PC-3 (cell line): ENCODE results near the gene TVP23C. TPM values are rescaled to one million over a fixed set of nuclear protein-coding genes. Genes with fewer than 3 reads are reported as not detected.
"Not testable (repeated sequence)": the region's sequence is repeated elsewhere in the genome, so short reads cannot be mapped to it uniquely, and the experiment has no call there.

Experiments used
- ATAC-seq: fragments of 200-7000 bp; cut with Tn5 transposase; 2 replicates; pipeline ENCODE4 v1.9.1; 2020; ENCODE audit warnings: mild to moderate bottlenecking, moderate library complexity
- Bru-seq: library from RNA; stranded (reverse); fragments of 400-500 nt; gene quantifications from one replicate; lab custom pipeline; 2021; lab: Mats Ljungman, UMichigan
- BruChase-seq, 2 experiments: library from RNA; stranded (reverse); fragments of 400-500 nt; gene quantifications; one replicate each; lab custom pipeline; 2021; lab: Mats Ljungman, UMichigan
- BruUV-seq: library from RNA; stranded (reverse); fragments of 400-500 nt; replicated peaks from 2 replicates; lab custom pipeline; 2021; lab: Mats Ljungman, UMichigan
- CTCF ChIA-PET: fragments of 300-600 bp; sonication (Branson Sonifier 250); formaldehyde crosslinking; loops from one replicate; lab custom pipeline; 2022; ENCODE audit warnings: antibody characterized with exemption; lab: Charles Lee
- POLR2A ChIA-PET: fragments of 300-600 bp; sonication (Branson Sonifier 250); formaldehyde crosslinking; loops from one replicate; lab custom pipeline; 2022; ENCODE audit warnings: antibody characterized with exemption; ENCODE audit not compliant: unreplicated experiment; lab: Charles Lee
- DNase-seq: peaks from one replicate; pipeline ENCODE4 v3.0.0-alpha.2; 2015
- H2AFZ ChIP-seq: fragments of 300-600 bp; sonication (generic); 2 replicates; pipeline ENCODE4 v1.6.0; 2016; ENCODE audit warnings: antibody characterized with exemption, low read length
- H3F3A ChIP-seq: fragments of 300-600 bp; sonication (generic); one replicate; pipeline ENCODE4 v1.6.0; 2017; ENCODE audit warnings: antibody characterized with exemption, low read length, control low read depth, mild to moderate bottlenecking; ENCODE audit not compliant: unreplicated experiment
- H3K27ac ChIP-seq: fragments of 300-600 bp; sonication (generic); 2 replicates; pipeline ENCODE4 v1.5.1; 2016; ENCODE audit warnings: mild to moderate bottlenecking, low read length
- H3K27me3 ChIP-seq: fragments of 300-600 bp; sonication (generic); 2 replicates; pipeline ENCODE4 v1.6.1; 2016; ENCODE audit warnings: low read length, mixed read lengths
- H3K36me3 ChIP-seq: fragments of 300-600 bp; sonication (generic); 2 replicates; pipeline ENCODE4 v1.6.1; 2016; ENCODE audit warnings: low read depth, mixed run types, low read length, mixed read lengths
- H3K4me1 ChIP-seq: fragments of 300-600 bp; sonication (generic); 2 replicates; pipeline ENCODE4 v1.5.1; 2016; ENCODE audit warnings: low read length; ENCODE audit not compliant: insufficient read depth
- H3K4me2 ChIP-seq: fragments of 300-600 bp; sonication (generic); 2 replicates; pipeline ENCODE4 v1.6.0; 2016; ENCODE audit warnings: low read length
- H3K4me3 ChIP-seq: fragments of 300-600 bp; sonication (generic); 2 replicates; pipeline ENCODE4 v1.5.1; 2016; ENCODE audit warnings: mild to moderate bottlenecking, low read length, mixed read lengths
- H3K79me2 ChIP-seq: fragments of 300-600 bp; sonication (generic); 2 replicates; pipeline ENCODE4 v1.6.1; 2017; ENCODE audit warnings: low read length, mixed read lengths
- H3K9ac ChIP-seq: fragments of 300-600 bp; sonication (generic); 2 replicates; pipeline ENCODE4 v1.6.0; 2016; ENCODE audit warnings: mild to moderate bottlenecking, low read length
- H3K9me2 ChIP-seq: fragments of 300-600 bp; sonication (generic); replicated peaks from 2 replicates; pipeline ENCODE4 v1.6.1; 2016; ENCODE audit warnings: mixed run types, low read length, mixed read lengths
- H3K9me3 ChIP-seq: fragments of 300-600 bp; sonication (generic); 2 replicates; pipeline ENCODE4 v1.6.1; 2016; ENCODE audit warnings: low read length, mixed read lengths
- H4K20me1 ChIP-seq: fragments of 300-600 bp; sonication (generic); 2 replicates; pipeline ENCODE4 v1.6.1; 2016; ENCODE audit warnings: low read length, mixed read lengths
- intact Hi-C: fragments of 100-400 bp; cut with micrococcal nuclease; formaldehyde crosslinking; loops from 2 replicates; pipeline ENCODE4 v1.9.0; 2023
- long read RNA-seq: library from polyadenylated mRNA; unstranded; transcript quantifications from one replicate; pipeline ENCODE4 v2.0.0, GENCODE V29; 2021; ENCODE audit not compliant: unreplicated experiment
- total RNA-seq: library from RNA; depleted of rRNA; stranded (reverse); fragments of >200 nt; gene quantifications from 2 replicates; pipeline ENCODE4 v1.2.3, GENCODE V29; 2014; rRNA removed

TVP23C gene
- total RNA-seq (23.7 and 24.0 TPM in 2 replicates), Bru-seq, nascent RNA (percentile 93 among the genes with signal in this experiment), BruChase-seq, experiment 1, labeled RNA remaining after a 6-hour chase (percentile 86 among the genes with signal in this experiment), BruChase-seq, experiment 2, labeled RNA remaining after a 2-hour chase (percentile 90 among the genes with signal in this experiment)
- long read RNA-seq, partial matches to known transcripts: 0 of 5 reads
- long read RNA-seq, other reads (novel, unspliced or antisense): 5 of 5 reads

DNA sequence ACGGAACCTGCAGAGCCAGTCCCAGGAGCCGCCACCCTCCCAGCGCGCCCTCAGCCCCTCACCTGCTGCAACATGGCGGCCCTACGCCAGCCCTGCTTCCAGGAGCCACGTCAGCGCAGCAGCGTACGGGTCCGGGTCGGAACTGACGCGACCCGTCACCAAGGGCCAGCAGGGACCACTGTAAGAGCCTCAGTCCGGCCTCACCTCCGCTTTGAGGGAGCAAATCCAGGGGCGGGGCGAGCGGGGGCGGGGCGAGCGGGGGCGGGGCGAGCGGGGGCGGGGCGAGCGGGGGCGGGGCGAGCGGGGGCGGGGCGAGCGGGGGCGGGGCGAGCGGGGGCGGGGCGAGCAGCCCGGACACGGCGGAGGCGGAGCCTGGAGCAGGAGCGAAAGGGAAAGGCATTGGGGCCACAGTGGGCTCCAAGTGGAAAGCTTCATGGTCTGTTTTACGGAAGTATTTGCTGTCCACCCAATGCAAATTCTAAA lies at the start of gene TVP23C:
Gene TVP23C, minus strand, starts transcription at position 109 of the 483 bp plus-strand sequence. Its CDS starts 35 bp downstream, at position 74.
- intact Hi-C loops, H4K20me1 ChIP-seq, H3K36me3 ChIP-seq, CTCF ChIA-PET, H3K9me3 ChIP-seq, H3F3A ChIP-seq, BruUV-seq, POLR2A ChIA-PET, H3K4me1 ChIP-seq, H3K27me3 ChIP-seq, H3K9me2 ChIP-seq: not testable (repeated sequence)
- H3K79me2 ChIP-seq: peaks cover 33% of the 10 kb centered on the region
- ATAC-seq (peak; percentile 97), DNase-seq (peak; percentile 83)
- H3K27ac ChIP-seq: peak within 1 kb of the TSS; percentile 25; the same call in 1 of the 2 replicates
- peak within 1 kb of the TSS; percentile 75 for H3K9ac ChIP-seq
- H3K4me3 ChIP-seq: peak within 1 kb of the TSS; percentile 95
- peak within 1 kb of the TSS; percentile 81 for H3K4me2 ChIP-seq
- peak within 1 kb of the TSS; percentile 96 for H2AFZ ChIP-seq

- H4K20me1 ChIP-seq, H3K4me1 ChIP-seq, H3F3A ChIP-seq, H3K79me2 ChIP-seq, H3K27ac ChIP-seq, H3K36me3 ChIP-seq, H3K9ac ChIP-seq, H3K9me2 ChIP-seq, DNase-seq, ATAC-seq, H3K4me2 ChIP-seq, CTCF ChIA-PET, POLR2A ChIA-PET, BruUV-seq, H2AFZ ChIP-seq, intact Hi-C loops, H3K27me3 ChIP-seq, H3K4me3 ChIP-seq, H3K9me3 ChIP-seq: not testable (repeated sequence)
Observed at GRCh38 chr17:15592960-15593359, 29.7 kb upstream of the TVP23C start.

DNA sequence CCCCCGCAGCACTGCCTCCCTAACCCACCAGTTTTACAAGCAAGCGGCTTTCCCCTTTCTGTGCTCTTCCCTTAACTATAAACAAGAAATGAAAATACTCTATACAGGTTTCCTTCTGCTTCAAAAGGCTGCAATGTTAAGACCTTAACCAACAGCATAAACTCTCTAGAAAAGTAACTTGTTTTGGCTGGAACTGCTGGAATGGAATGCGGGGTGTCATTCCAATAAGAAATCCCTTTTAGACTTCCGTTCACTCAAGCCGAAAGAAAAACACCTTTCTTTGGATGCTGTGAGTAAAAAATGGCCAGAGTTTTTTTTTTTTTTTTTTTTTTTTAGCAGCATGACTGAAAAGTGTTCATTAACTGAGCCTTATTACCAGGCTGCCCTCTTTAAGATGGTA lies 28.7 kb upstream of the TVP23C start:
- H3F3A ChIP-seq, H3K27ac ChIP-seq, H3K36me3 ChIP-seq, H3K4me2 ChIP-seq, H3K9ac ChIP-seq, H3K79me2 ChIP-seq, DNase-seq, POLR2A ChIA-PET, intact Hi-C loops, H2AFZ ChIP-seq, CTCF ChIA-PET, H3K9me3 ChIP-seq, H4K20me1 ChIP-seq, H3K4me1 ChIP-seq, BruUV-seq, ATAC-seq, H3K27me3 ChIP-seq, H3K4me3 ChIP-seq, H3K9me2 ChIP-seq: not testable (repeated sequence)

- H3K9ac ChIP-seq, H3K4me3 ChIP-seq, ATAC-seq, H3F3A ChIP-seq, POLR2A ChIA-PET, H3K9me3 ChIP-seq, H3K79me2 ChIP-seq, H3K27ac ChIP-seq, CTCF ChIA-PET, DNase-seq, intact Hi-C loops, H3K9me2 ChIP-seq, H3K4me2 ChIP-seq, H3K36me3 ChIP-seq, H3K27me3 ChIP-seq, H4K20me1 ChIP-seq, H2AFZ ChIP-seq, BruUV-seq, H3K4me1 ChIP-seq: not testable (repeated sequence)
Observed at GRCh38 chr17:15590844-15591243, 27.6 kb upstream of the TVP23C start.

DNA sequence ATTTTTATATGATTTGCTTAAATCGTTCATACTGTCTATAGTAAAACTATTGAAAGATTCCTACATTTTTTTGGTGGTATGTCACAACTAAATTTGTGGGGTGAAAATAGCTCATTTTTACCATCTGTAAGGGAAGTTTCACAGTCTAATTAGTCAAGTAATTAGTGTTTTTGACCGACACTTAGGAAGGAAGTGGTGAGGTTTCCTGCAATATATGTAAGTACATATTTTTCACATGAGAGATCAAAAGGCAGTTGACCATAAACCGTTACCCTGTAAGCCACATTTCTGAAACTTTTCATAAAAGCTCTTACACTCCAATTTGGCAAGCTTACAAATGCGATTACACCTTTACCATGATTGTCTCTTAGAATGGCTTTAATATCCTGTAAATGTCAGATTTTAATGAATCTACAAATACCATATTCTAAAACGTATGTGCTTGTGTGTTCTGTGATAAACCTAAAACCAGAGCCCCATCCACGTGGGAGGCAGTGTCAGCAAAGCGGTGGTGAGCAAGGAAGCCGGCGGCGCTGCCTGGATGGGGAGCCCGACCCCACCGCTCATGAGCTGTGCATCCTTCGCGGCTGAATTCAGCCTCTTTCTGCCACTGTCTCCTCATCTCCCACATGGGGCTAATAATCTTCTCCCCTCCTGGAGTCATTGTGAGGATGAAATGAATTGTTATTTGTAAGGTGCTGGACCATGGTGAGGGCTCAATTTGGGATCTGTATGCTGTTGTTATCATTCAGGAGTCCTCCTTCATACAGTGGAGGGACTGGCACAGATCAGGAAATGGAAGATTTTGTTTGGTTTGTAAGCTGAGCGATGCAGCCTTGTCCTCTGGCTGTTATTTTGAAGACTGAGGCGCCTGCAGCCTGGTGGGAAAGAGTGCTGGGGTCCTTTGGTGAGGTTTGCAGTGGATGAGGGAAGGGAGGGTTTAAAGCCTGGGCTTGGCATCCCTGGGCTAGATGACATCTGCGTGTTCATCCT lies 26.6 kb upstream of the TVP23C start:
- POLR2A ChIA-PET, BruUV-seq, intact Hi-C loops: not testable (repeated sequence)

GRCh38 chr17:15588017-15588416 lies 24.7 kb upstream of the TVP23C start:
- H3K36me3 ChIP-seq, intact Hi-C loops, H3K27ac ChIP-seq, DNase-seq, H3K4me1 ChIP-seq, H3K9me2 ChIP-seq, H2AFZ ChIP-seq, H3K4me2 ChIP-seq, H3K9ac ChIP-seq, H3F3A ChIP-seq, H3K27me3 ChIP-seq, POLR2A ChIA-PET, BruUV-seq, ATAC-seq, H3K9me3 ChIP-seq, H4K20me1 ChIP-seq, CTCF ChIA-PET, H3K79me2 ChIP-seq, H3K4me3 ChIP-seq: not testable (repeated sequence)

More for the DNA sequence above, 26.6 kb upstream of the TVP23C start:
- H3K27ac ChIP-seq, H3F3A ChIP-seq, H3K9ac ChIP-seq, H3K79me2 ChIP-seq, H3K4me1 ChIP-seq, H3K4me3 ChIP-seq, H3K9me2 ChIP-seq, ATAC-seq, DNase-seq, CTCF ChIA-PET, H3K36me3 ChIP-seq, H4K20me1 ChIP-seq, H2AFZ ChIP-seq, H3K4me2 ChIP-seq, H3K9me3 ChIP-seq, H3K27me3 ChIP-seq: not testable (repeated sequence)
